PFSK-1 (cell line): Measurements from ENCODE around the gene MRTFA.

Experiments
- FOXP2 ChIP-seq: optimal IDR thresholded peaks from 2 replicates; pipeline ENCODE3; 2011; ENCODE audit warnings: borderline replicate concordance, control low read depth, inconsistent platforms; ENCODE audit not compliant: insufficient read depth; ENCODE audit errors: extremely low read length, extremely low read depth
- POLR2AphosphoS5 ChIP-seq: IDR thresholded peaks from 2 replicates; pipeline ENCODE4 v1.6.1; 2012; ENCODE audit warnings: low read depth, mild to moderate bottlenecking, control low read depth, low read length, moderate library complexity
- REST ChIP-seq, 2 experiments: IDR thresholded peaks; 2 replicates each; pipeline versions ENCODE4 v1.6.1 to v1.8.0; 2011 to 2012; ENCODE audit warnings: low read depth in 2 of 2, low read length in 2 of 2, control low read depth in 1 of 2, inconsistent platforms in 1 of 2, mild to moderate bottlenecking in 1 of 2, moderate library complexity in 1 of 2; ENCODE audit not compliant: insufficient read depth in 1 of 2
- SIN3A ChIP-seq: IDR thresholded peaks from 2 replicates; pipeline ENCODE4 v1.6.1; 2012; ENCODE audit warnings: mild to moderate bottlenecking, low read length, moderate library complexity, borderline replicate concordance; ENCODE audit not compliant: insufficient read depth
- TAF1 ChIP-seq: IDR thresholded peaks from 2 replicates; pipeline ENCODE4 v1.6.1; 2012; ENCODE audit warnings: low read length, control low read depth, borderline replicate concordance; ENCODE audit not compliant: insufficient read depth

- TF ChIP-seq POLR2AphosphoS5 = no peak
- TF ChIP-seq FOXP2 = no peak
- TF ChIP-seq TAF1 = no peak
- no peak for TF ChIP-seq REST (IDR thresholded peaks at IDR 0.05; ENCODE audit: insufficient read depth in 1 of 2, low read depth in 2 of 2, low read length in 2 of 2)
- TF ChIP-seq SIN3A = no peak
Observed at GRCh38 chr22:40670058-40670457, 33.5 kb upstream of the MRTFA start.
